Right lobe of liver (tissue), 6 donors: ENCODE results near the gene SP5. TPM values are rescaled to one million over a fixed set of nuclear protein-coding genes. Genes with fewer than 3 reads are reported as not detected.
"Not testable (repeated sequence)": the region's sequence is repeated elsewhere in the genome, so short reads cannot be mapped to it uniquely, and the experiment has no call there.

ENCODE experiments used
- ATAC-seq, 4 donors: fragments of 200-7000 bp; cut with Tn5 transposase; one replicate each; pipeline ENCODE4 v1.9.1; 2020; ENCODE audit warnings: mild to moderate bottlenecking in 4 of 4, moderate library complexity in 4 of 4
- DNase-seq, 3 donors: peaks; one replicate each; pipeline ENCODE4 v3.0.0-alpha.2; 2020
- H3K27ac ChIP-seq, 3 donors: fragments of 200-600 bp; one replicate each; pipeline ENCODE4 v1.8.0; 2022
- H3K27me3 ChIP-seq, 2 donors: fragments of 200-600 bp; one replicate each; pipeline ENCODE4 v1.8.0; 2022
- H3K36me3 ChIP-seq, 4 donors: fragments of 200-600 bp; sonication (generic) in 1 of 4; one replicate each; pipeline versions ENCODE4 v1.5.1 to v1.8.0; 2017 to 2022; ENCODE audit warnings: control low read depth in 1 of 4
- H3K4me1 ChIP-seq, 4 donors: fragments of 200-600 bp; sonication (generic) in 1 of 4; one replicate each; pipeline versions ENCODE4 v1.5.1 to v1.8.0; 2017 to 2022; ENCODE audit warnings: control low read depth in 1 of 4
- H3K4me3 ChIP-seq, 3 donors: fragments of 200-600 bp; one replicate each; pipeline ENCODE4 v1.8.0; 2022
- H3K9me3 ChIP-seq, 4 donors: fragments of 200-600 bp; sonication (generic) in 1 of 4; one replicate each; pipeline versions ENCODE4 v1.5.1 to v1.8.0; 2017 to 2022; ENCODE audit warnings: control low read depth in 1 of 4
- POLR2A ChIP-seq: fragments of 450-650 bp; IDR thresholded peaks from one replicate; pipeline ENCODE4 v1.6.1; 2017; ENCODE audit warnings: antibody characterized with exemption, mild to moderate bottlenecking
- WGBS: methylation state at CpG from one replicate; pipeline ENCODE4 v1.1.6; 2018; ENCODE audit warnings: low coverage, low lambda C conversion rate; ENCODE audit not compliant: insufficient coverage; ENCODE audit errors: missing lambda C conversion rate; 5-methylcytosine and 5-hydroxymethylcytosine counted together
- intact Hi-C, 2 donors: fragments of 100-400 bp; cut with DNase I; formaldehyde crosslinking; loops; one replicate each; pipeline versions ENCODE4 v1.11.2 to v1.14.1; 2022
- total RNA-seq, 6 experiments: library from RNA; depleted of rRNA in 2 of 6; stranded (reverse); fragments of >200 nt in 2 of 6; fragmentation: NEBNext Ultra II Directional in 3 of 6; extraction: Animal tissue kit (Norgen Biotek cat#: 25700) in 3 of 6; gene quantifications; one replicate each; pipeline versions ENCODE4 v1.1.0 to v1.2.4, GENCODE V29; 2016 to 2023
- TF ChIP-seq, protein P1 (sequence below), 4 donors: fragments of 200-600 bp in 3 of 4; fragments of 450-650 bp in 1 of 4; IDR thresholded peaks; one replicate each; pipeline versions ENCODE4 v1.5.1 to v1.8.0; 2016 to 2022; ENCODE audit warnings: antibody characterized with exemption in 4 of 4, mild to moderate bottlenecking in 2 of 4
- donor health status: DM: no; HTN: yes; CAD: no.
- donor health status: DM: no; HTN: no; CAD: no.
- donor health status: DM: no; HTN: no; CAD: no.
- donor health status: DM: no; HTN: yes; CAD: no.
- donor health status: DM: no; HTN: yes; CAD: no.

The SP5 gene
- total RNA-seq, 6 experiments from 2014 or later = 1.4 to 16.0 (median 1.9) TPM

GRCh38 chr2:170733798-170734600 is 18.9 kb downstream of the SP5 start:
- 0% methylated on average over 1 of the region's 1 CpG for WGBS
- H3K4me3 ChIP-seq = no peak overlapping the region
- H3K9me3 ChIP-seq = no peaks in the 10 kb centered on the region
- H3K27ac ChIP-seq = no peak overlapping the region
- no peaks in the 10 kb centered on the region for H3K36me3 ChIP-seq
- TF ChIP-seq POLR2A = no peak
- TF ChIP-seq, protein P1, sequence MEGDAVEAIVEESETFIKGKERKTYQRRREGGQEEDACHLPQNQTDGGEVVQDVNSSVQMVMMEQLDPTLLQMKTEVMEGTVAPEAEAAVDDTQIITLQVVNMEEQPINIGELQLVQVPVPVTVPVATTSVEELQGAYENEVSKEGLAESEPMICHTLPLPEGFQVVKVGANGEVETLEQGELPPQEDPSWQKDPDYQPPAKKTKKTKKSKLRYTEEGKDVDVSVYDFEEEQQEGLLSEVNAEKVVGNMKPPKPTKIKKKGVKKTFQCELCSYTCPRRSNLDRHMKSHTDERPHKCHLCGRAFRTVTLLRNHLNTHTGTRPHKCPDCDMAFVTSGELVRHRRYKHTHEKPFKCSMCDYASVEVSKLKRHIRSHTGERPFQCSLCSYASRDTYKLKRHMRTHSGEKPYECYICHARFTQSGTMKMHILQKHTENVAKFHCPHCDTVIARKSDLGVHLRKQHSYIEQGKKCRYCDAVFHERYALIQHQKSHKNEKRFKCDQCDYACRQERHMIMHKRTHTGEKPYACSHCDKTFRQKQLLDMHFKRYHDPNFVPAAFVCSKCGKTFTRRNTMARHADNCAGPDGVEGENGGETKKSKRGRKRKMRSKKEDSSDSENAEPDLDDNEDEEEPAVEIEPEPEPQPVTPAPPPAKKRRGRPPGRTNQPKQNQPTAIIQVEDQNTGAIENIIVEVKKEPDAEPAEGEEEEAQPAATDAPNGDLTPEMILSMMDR (IDR thresholded peaks at IDR 0.05) = no peak
- DNase-seq (no peak), ATAC-seq (no peak)
- no peaks in the 10 kb centered on the region for H3K4me1 ChIP-seq
- intact Hi-C loops = no loop called here
- no peaks in the 10 kb centered on the region for H3K27me3 ChIP-seq

GRCh38 chr2:170734601-170735000 is 19.5 kb downstream of the SP5 start:
- H3K4me3 ChIP-seq, H3K36me3 ChIP-seq, ATAC-seq, H3K27me3 ChIP-seq, H3K4me1 ChIP-seq, intact Hi-C loops, DNase-seq, H3K27ac ChIP-seq, H3K9me3 ChIP-seq: not testable (repeated sequence)
- 55% methylated on average over 2 of the region's 2 CpGs for WGBS

- Histone ChIP-seq H3K27ac (no peak overlapping the region), H3K4me1 (no peaks in the 10 kb centered on the region), H3K27me3 (no peaks in the 10 kb centered on the region), H3K9me3 (no peaks in the 10 kb centered on the region), H3K4me3 (no peak overlapping the region), H3K36me3 (no peaks in the 10 kb centered on the region)
- WGBS = 18% methylated on average over 1 of the region's 1 CpG
- no peak for TF ChIP-seq POLR2A
- TF ChIP-seq, protein P1 (IDR thresholded peaks at IDR 0.05) = peak in 1 of 4 donors; percentile 14
- DNase-seq = no peak
- intact Hi-C loops = no loop called here
- peak in 1 of 4 donors; percentile 37 for ATAC-seq
Observed at GRCh38 chr2:170736628-170737027, 21.5 kb downstream of the SP5 start.

DNA sequence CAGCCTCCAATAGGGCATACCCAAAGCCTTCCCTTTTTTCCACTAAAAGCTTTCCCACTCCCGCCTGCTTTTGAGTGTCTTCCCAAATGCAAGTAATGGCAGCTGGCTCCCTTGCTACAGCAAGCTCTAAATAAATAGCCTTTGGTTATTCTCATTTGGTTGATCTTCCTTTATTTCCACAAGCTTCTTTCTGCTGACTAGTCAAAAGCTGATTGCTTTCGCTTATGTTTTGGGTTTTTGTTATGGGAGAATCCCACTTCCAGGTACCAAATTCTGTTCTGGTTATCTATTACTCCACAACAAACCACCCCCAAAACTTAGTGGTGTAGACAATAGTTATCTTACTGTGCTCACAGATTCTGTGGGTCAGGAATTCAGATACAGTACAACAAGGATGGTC is 22.3 kb downstream of the SP5 start:
- intact Hi-C loops = no loop called here
- DNase-seq (no peak), ATAC-seq (no peak)
- no peaks in the 10 kb centered on the region for H3K4me1 ChIP-seq
- H3K4me3 ChIP-seq = no peak overlapping the region
- H3K27me3 ChIP-seq = no peaks in the 10 kb centered on the region
- WGBS = 81% methylated on average over 2 of the region's 2 CpGs
- TF ChIP-seq, protein P1 (IDR thresholded peaks at IDR 0.05) = no peak
- no peak for TF ChIP-seq POLR2A
- H3K27ac ChIP-seq = no peak overlapping the region
- no peaks in the 10 kb centered on the region for H3K36me3 ChIP-seq
- no peaks in the 10 kb centered on the region for H3K9me3 ChIP-seq

DNA sequence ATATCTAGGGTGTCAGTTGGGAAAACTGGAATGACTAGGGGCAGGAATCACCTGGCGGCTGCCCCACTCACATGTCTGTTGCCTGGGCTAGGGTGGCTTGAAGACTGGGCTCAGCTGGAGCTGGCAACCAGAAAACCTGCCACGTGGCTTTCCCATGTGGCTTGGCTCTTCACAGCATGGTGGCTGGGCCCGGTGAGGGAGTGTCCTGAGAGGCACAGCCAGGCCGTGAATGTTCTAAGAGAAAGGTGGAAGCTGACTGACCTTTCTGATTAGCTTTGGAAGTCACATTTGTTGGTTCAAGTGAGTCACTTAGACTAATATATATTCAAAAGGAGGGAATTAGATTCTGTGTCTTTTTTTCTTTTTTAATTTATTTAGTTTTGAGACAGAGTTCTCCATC is 22.7 kb downstream of the SP5 start:
- H3K27ac ChIP-seq = no peak overlapping the region
- TF ChIP-seq POLR2A = no peak
- TF ChIP-seq, protein P1 (IDR thresholded peaks at IDR 0.05) = no peak
- no peaks in the 10 kb centered on the region for H3K9me3 ChIP-seq
- intact Hi-C loops = no loop called here
- no peaks in the 10 kb centered on the region for H3K36me3 ChIP-seq
- H3K27me3 ChIP-seq = no peaks in the 10 kb centered on the region
- H3K4me1 ChIP-seq = no peaks in the 10 kb centered on the region
- DNase-seq (no peak), ATAC-seq (no peak)
- 90% methylated on average over 2 of the region's 4 CpGs for WGBS
- no peak overlapping the region for H3K4me3 ChIP-seq
